KOPT-K1 (cell line): ENCODE data around the gene KLF7.

Source experiments
- H3K27ac ChIP-seq: fragments of 200-600 bp; sonication (generic); 2 replicates; pipeline ENCODE4 v1.5.1; 2016; ENCODE audit warnings: antibody characterized with exemption, mild to moderate bottlenecking, low read depth, low read length; ENCODE audit not compliant: poor library complexity, severe bottlenecking
- H3K36me3 ChIP-seq: fragments of 200-600 bp; sonication (generic); 2 replicates; pipeline ENCODE4 v1.5.1; 2017; ENCODE audit warnings: antibody characterized with exemption, mild to moderate bottlenecking, low read length, moderate library complexity; ENCODE audit not compliant: insufficient read depth
- H3K9me3 ChIP-seq: fragments of 200-600 bp; sonication (generic); 2 replicates; pipeline ENCODE4 v1.5.1; 2017; ENCODE audit warnings: antibody characterized with exemption, low read length, mild to moderate bottlenecking; ENCODE audit not compliant: insufficient read depth, poor library complexity, severe bottlenecking

The KLF7 gene

GRCh38 chr2:207159002-207159401 lies 6.7 kb downstream of the KLF7 start:
- Histone ChIP-seq H3K27ac (no peak overlapping the region), H3K9me3 (no peaks in the 10 kb centered on the region), H3K36me3 (no peaks in the 10 kb centered on the region)

GRCh38 chr2:207157731-207158130 lies 8.0 kb downstream of the KLF7 start:
- Histone ChIP-seq H3K36me3 (no peaks in the 10 kb centered on the region), H3K27ac (no peak overlapping the region), H3K9me3 (no peaks in the 10 kb centered on the region)

DNA sequence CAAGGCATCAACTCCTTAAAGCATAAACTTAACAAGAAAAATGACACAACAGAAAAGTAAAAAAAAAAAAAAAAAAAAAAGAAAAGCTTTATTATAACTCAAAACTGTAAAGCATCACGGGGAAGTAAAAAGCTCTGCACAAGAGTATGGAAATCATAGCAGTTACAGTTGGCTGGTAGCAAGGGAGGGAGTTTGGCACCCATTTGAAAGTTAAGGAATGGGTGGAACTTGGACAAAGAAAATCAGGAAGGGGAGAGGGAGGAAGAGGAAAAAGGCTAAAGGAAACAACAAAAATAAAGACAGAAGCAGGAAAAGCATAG lies 8.6 kb downstream of the KLF7 start:
- no peaks in the 10 kb centered on the region for H3K9me3 ChIP-seq
- no peaks in the 10 kb centered on the region for H3K36me3 ChIP-seq
- no peak overlapping the region for H3K27ac ChIP-seq

DNA sequence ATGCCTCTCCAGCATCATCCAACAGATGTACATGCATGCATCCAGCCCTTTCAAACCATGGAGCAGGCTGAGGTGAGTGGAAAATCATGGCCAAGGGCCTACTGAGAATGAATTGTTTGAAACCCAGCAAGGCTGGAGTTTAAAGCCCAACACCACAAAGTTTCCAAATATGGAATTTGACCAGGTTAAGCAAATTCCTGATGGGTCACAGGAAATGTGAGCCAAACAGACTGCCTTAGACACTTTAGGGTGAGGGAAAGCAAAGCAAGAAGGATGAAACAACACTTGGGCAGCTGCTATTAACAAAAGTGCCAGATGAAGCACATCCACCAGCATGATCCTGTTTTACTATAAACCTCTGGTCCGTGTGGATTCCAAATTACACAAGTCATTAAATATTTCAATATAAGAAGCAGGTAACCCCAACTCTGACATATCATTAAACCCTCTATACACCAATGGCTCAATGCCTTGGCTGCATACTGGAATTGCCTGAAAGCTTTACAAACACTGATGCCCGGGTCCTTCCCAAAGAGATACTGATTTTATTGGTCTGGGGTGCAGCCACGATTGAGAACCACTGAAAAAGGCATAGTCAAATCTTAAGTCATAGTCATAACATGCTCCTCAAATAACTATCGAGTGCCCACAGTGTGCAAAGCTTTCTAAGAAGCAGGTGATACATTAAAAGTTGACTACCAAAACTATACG lies 9.1 kb downstream of the KLF7 start:
- Histone ChIP-seq H3K36me3 (no peaks in the 10 kb centered on the region), H3K27ac (no peak overlapping the region), H3K9me3 (no peaks in the 10 kb centered on the region)

- Histone ChIP-seq H3K36me3 (no peaks in the 10 kb centered on the region), H3K27ac (no peak overlapping the region), H3K9me3 (no peaks in the 10 kb centered on the region)
Observed at GRCh38 chr2:207155516-207156444, 10.0 kb downstream of the KLF7 start.

- Histone ChIP-seq H3K27ac (no peak overlapping the region), H3K36me3 (no peaks in the 10 kb centered on the region), H3K9me3 (no peaks in the 10 kb centered on the region)
Observed at GRCh38 chr2:207154556-207155510, 10.9 kb downstream of the KLF7 start.

GRCh38 chr2:207153266-207153975 lies 12.3 kb downstream of the KLF7 start:
- Histone ChIP-seq H3K27ac (no peak overlapping the region), H3K36me3 (no peaks in the 10 kb centered on the region), H3K9me3 (no peaks in the 10 kb centered on the region)

DNA sequence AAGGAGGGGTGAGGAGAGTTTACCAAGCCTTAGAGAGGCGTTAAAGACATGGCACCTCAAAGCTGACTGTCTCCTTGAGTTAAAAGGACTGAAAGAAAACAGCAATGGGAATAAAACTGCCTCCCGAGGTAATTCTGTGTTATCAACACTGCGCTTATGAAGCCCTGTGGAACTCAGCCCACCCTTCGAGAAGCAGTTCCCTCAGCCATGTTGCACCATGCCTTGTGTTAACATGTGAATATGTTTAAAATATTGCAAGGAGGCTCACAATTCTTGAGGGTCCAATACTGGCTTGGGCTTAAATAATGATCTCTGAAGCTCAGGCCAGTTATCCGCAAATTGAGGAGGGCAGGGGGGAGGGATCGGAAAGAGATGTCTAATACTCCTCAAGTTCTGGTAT lies 14.7 kb downstream of the KLF7 start:
- Histone ChIP-seq H3K36me3 (no peaks in the 10 kb centered on the region), H3K9me3 (no peaks in the 10 kb centered on the region), H3K27ac (no peak overlapping the region)

- Histone ChIP-seq H3K9me3 (no peaks in the 10 kb centered on the region), H3K36me3 (no peaks in the 10 kb centered on the region), H3K27ac (no peak overlapping the region)
Observed at GRCh38 chr2:207150284-207150683, 15.5 kb downstream of the KLF7 start.

GRCh38 chr2:207149249-207150213 lies 16.2 kb downstream of the KLF7 start:
- H3K9me3 ChIP-seq = no peaks in the 10 kb centered on the region
- no peak overlapping the region for H3K27ac ChIP-seq
- no peaks in the 10 kb centered on the region for H3K36me3 ChIP-seq

- no peak overlapping the region for H3K27ac ChIP-seq
- H3K36me3 ChIP-seq = no peaks in the 10 kb centered on the region
- H3K9me3 ChIP-seq = no peaks in the 10 kb centered on the region
Observed at GRCh38 chr2:207148020-207148419, 17.7 kb downstream of the KLF7 start.

DNA sequence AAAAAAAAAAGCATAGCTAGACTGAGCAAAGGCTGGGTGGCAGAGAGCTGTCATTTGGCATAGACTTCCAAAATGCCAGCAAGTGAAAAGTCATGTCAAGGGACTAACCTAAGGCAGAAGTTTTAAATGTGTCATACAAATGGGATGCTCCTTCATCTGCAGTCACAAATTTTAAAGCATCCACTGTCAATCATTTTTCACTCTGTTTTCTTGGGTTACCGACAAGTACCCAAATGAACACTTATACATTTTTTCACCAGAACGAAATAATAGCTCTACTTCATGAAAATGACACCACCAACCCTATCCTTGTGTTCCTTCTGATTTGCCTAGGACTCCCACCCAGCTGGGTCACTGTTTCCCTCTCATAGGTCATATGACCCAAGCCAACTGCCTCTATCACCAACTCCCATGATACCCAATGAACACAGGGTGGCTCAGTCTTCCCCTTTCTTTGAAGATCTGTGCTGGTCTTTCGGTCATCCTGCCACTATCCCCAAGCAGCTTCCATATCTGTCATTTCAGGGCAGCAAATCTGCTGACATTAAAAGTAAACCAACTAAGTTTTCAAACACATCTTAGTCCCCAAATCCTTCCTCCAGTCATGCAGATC lies 21.5 kb downstream of the KLF7 start:
- Histone ChIP-seq H3K27ac (no peak overlapping the region), H3K9me3 (no peaks in the 10 kb centered on the region), H3K36me3 (no peaks in the 10 kb centered on the region)
